OCI-LY1 (cell line): ENCODE results near the gene WNK1.

Source experiments
- H2AFZ ChIP-seq: fragments of 200-600 bp; sonication (generic), shearing (Covaris generic); 2 replicates; pipeline ENCODE4 v1.6.0; 2014; ENCODE audit warnings: antibody characterized with exemption, mild to moderate bottlenecking, low read length
- H3F3A ChIP-seq: fragments of 200-600 bp; sonication (generic), shearing (Covaris generic); 2 replicates; pipeline ENCODE4 v1.6.0; 2014; ENCODE audit warnings: mild to moderate bottlenecking, antibody characterized with exemption, low read length, moderate library complexity; ENCODE audit not compliant: insufficient read depth
- H3K27ac ChIP-seq: fragments of 200-600 bp; sonication (generic); 2 replicates; pipeline ENCODE4 v1.5.1; 2014; ENCODE audit warnings: low read length, mixed run types, mild to moderate bottlenecking, low read depth; ENCODE audit not compliant: poor library complexity, severe bottlenecking
- H3K27me3 ChIP-seq: fragments of 200-600 bp; sonication (generic); 2 replicates; pipeline ENCODE4 v1.6.0; 2014; ENCODE audit warnings: antibody characterized with exemption, mild to moderate bottlenecking, low read length, moderate library complexity; ENCODE audit not compliant: insufficient read depth
- H3K36me3 ChIP-seq: fragments of 200-600 bp; sonication (generic); 2 replicates; pipeline ENCODE4 v1.6.1; 2014; ENCODE audit warnings: mild to moderate bottlenecking, antibody characterized with exemption, low read length, moderate library complexity, mixed read lengths; ENCODE audit not compliant: insufficient read depth
- H3K4me1 ChIP-seq: fragments of 200-600 bp; sonication (generic); 2 replicates; pipeline ENCODE4 v1.5.1; 2014; ENCODE audit warnings: mild to moderate bottlenecking, low read length, moderate library complexity; ENCODE audit not compliant: insufficient read depth, severe bottlenecking
- H3K4me2 ChIP-seq: fragments of 200-600 bp; sonication (generic), shearing (Covaris generic); 2 replicates; pipeline ENCODE4 v1.6.1; 2014; ENCODE audit warnings: low read length
- H3K4me3 ChIP-seq: fragments of 200-600 bp; sonication (generic); 2 replicates; pipeline ENCODE4 v1.5.1; 2014; ENCODE audit warnings: low read length, low read depth, mild to moderate bottlenecking, mixed read lengths; ENCODE audit not compliant: poor library complexity, severe bottlenecking
- H3K79me2 ChIP-seq: fragments of 200-600 bp; shearing (Covaris generic); 2 replicates; pipeline ENCODE4 v1.6.1; 2016; ENCODE audit warnings: mixed run types, low read length, mixed read lengths; ENCODE audit not compliant: insufficient read depth
- H3K9ac ChIP-seq: fragments of 200-600 bp; sonication (generic), shearing (Covaris generic); 2 replicates; pipeline ENCODE4 v1.6.1; 2014; ENCODE audit warnings: mild to moderate bottlenecking, low read length, mixed read lengths
- H3K9me2 ChIP-seq: fragments of 200-600 bp; sonication (generic), shearing (Covaris generic); 2 replicates; pipeline ENCODE4 v1.6.1; 2014; ENCODE audit warnings: low read depth, mild to moderate bottlenecking, low read length, mixed read lengths
- H3K9me3 ChIP-seq: fragments of 200-600 bp; shearing (Covaris generic); 2 replicates; pipeline ENCODE4 v1.6.1; 2014; ENCODE audit warnings: low read length, mixed read lengths
- H4K20me1 ChIP-seq: fragments of 200-600 bp; sonication (generic), shearing (Covaris generic); 2 replicates; pipeline ENCODE4 v1.6.0; 2016; ENCODE audit warnings: mild to moderate bottlenecking, low read length; ENCODE audit not compliant: insufficient read depth
- EZH2 ChIP-seq: fragments of 200-600 bp; sonication (generic), shearing (Covaris generic); IDR thresholded peaks from 2 replicates; pipeline ENCODE4 v1.8.0; 2017; ENCODE audit warnings: borderline replicate concordance, mixed run types, mild to moderate bottlenecking, antibody characterized with exemption, low read length, moderate library complexity, mixed read lengths
- TF ChIP-seq, protein P1 (sequence below): fragments of 200-600 bp; sonication (generic), shearing (Covaris generic); IDR thresholded peaks from 2 replicates; pipeline ENCODE4 v1.5.1; 2017; ENCODE audit warnings: mild to moderate bottlenecking, antibody characterized with exemption, low read length, moderate library complexity, mixed read lengths

The WNK1 gene

DNA sequence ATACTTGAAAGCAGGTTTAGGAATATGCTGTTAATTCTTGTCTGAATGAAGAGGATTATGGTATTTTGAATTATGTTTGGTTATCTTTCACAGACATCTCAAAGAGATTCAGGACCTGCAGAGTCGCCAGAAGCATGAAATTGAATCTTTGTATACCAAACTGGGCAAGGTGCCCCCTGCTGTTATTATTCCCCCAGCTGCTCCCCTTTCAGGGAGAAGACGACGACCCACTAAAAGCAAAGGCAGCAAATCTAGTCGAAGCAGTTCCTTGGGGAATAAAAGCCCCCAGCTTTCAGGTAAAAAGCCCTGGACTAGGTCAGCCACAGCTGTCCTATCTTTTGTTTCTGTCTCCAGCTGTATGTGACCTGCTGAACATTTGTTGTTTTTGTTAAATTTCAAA is 145.0 kb downstream of the WNK1 start:
- H3K4me2 ChIP-seq: no peak overlapping the region
- no peak overlapping the region for H2AFZ ChIP-seq
- H3K4me3 ChIP-seq: no peak overlapping the region
- TF ChIP-seq EZH2: no peak
- TF ChIP-seq, protein P1, sequence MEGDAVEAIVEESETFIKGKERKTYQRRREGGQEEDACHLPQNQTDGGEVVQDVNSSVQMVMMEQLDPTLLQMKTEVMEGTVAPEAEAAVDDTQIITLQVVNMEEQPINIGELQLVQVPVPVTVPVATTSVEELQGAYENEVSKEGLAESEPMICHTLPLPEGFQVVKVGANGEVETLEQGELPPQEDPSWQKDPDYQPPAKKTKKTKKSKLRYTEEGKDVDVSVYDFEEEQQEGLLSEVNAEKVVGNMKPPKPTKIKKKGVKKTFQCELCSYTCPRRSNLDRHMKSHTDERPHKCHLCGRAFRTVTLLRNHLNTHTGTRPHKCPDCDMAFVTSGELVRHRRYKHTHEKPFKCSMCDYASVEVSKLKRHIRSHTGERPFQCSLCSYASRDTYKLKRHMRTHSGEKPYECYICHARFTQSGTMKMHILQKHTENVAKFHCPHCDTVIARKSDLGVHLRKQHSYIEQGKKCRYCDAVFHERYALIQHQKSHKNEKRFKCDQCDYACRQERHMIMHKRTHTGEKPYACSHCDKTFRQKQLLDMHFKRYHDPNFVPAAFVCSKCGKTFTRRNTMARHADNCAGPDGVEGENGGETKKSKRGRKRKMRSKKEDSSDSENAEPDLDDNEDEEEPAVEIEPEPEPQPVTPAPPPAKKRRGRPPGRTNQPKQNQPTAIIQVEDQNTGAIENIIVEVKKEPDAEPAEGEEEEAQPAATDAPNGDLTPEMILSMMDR: no peak
- peaks cover 86% of the 10 kb centered on the region for H3K36me3 ChIP-seq
- no peak overlapping the region for H3K27ac ChIP-seq
- H3K79me2 ChIP-seq: no peaks in the 10 kb centered on the region
- H3K27me3 ChIP-seq: no peaks in the 10 kb centered on the region
- H3K9me2 ChIP-seq: no peaks in the 10 kb centered on the region
- H3K9me3 ChIP-seq: no peaks in the 10 kb centered on the region
- H3K4me1 ChIP-seq: no peaks in the 10 kb centered on the region
- no peaks in the 10 kb centered on the region; the same call in 1 of the 2 replicates for H3F3A ChIP-seq
- no peak overlapping the region for H3K9ac ChIP-seq
- H4K20me1 ChIP-seq: no peaks in the 10 kb centered on the region

DNA sequence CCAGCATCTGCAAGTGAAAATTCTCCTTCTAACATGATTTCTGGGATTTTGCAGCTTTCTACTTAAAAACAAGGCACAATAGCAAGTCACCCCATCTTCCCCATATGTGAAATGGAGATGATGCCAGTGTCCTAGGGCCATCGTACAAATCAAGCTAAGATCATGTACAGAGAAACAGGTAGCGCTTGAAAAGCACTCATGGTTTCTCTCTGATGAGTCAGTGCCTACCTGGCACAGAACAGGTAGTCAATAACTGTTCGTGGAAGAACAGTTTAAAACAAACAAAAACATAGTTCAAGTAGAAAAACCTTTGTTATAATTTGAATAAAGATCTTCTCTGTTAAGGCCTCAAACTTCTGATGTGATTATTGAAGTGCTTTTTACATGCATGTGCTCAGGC is 150.2 kb downstream of the WNK1 start:
- Histone ChIP-seq H3K27ac (no peak overlapping the region), H3K4me3 (no peak overlapping the region), H3K79me2 (no peaks in the 10 kb centered on the region), H3K27me3 (no peaks in the 10 kb centered on the region), H3K9ac (no peak overlapping the region), H3F3A (no peaks in the 10 kb centered on the region), H3K4me1 (no peaks in the 10 kb centered on the region), H4K20me1 (no peaks in the 10 kb centered on the region), H3K36me3 (peaks cover 93% of the 10 kb centered on the region), H3K4me2 (no peak overlapping the region), H3K9me3 (no peaks in the 10 kb centered on the region), H2AFZ (no peak overlapping the region), H3K9me2 (no peaks in the 10 kb centered on the region)
- TF ChIP-seq EZH2: no peak
- TF ChIP-seq, protein P1: no peak

DNA sequence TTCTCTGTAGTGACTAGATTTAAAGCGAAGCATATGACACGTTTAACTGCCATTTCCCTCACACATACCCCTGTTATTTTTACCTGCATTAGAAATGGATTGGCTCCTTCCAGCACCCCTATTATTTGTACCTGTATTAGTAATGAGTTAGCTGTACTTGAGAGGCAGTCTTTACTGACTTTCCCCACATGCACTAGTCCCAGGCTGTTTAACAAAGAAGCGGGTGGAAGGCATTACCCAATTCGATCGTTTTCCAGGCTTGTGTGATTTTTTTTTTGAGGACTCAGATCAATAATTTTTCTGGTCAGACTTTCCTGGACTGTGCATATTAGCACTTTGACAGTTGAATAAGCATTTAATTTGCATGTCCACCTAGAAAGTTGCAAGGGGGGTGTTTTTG is 150.7 kb downstream of the WNK1 start:
- H3K27ac ChIP-seq: no peak overlapping the region

More for the DNA sequence above, 150.7 kb downstream of the WNK1 start:
- H3K4me1 ChIP-seq: no peaks in the 10 kb centered on the region
- no peaks in the 10 kb centered on the region for H3K9me2 ChIP-seq
- H3K4me2 ChIP-seq: no peak overlapping the region
- no peaks in the 10 kb centered on the region for H3F3A ChIP-seq
- H3K36me3 ChIP-seq: peaks cover 93% of the 10 kb centered on the region
- no peaks in the 10 kb centered on the region for H3K9me3 ChIP-seq
- H3K27me3 ChIP-seq: no peaks in the 10 kb centered on the region
- H4K20me1 ChIP-seq: no peaks in the 10 kb centered on the region
- no peak overlapping the region for H3K4me3 ChIP-seq
- TF ChIP-seq, protein P1: no peak
- no peak for TF ChIP-seq EZH2
- H3K79me2 ChIP-seq: no peaks in the 10 kb centered on the region
- H3K9ac ChIP-seq: no peak overlapping the region
- no peak overlapping the region for H2AFZ ChIP-seq
